LNCAP (cell line): ENCODE data around the gene PIK3CA.

Experiments used
- TF ChIP-seq, protein P1 (sequence below): fragments of 450-650 bp; IDR thresholded peaks from 2 replicates; pipeline ENCODE4 v1.5.1; 2017; ENCODE audit warnings: mild to moderate bottlenecking

Gene PIK3CA

DNA sequence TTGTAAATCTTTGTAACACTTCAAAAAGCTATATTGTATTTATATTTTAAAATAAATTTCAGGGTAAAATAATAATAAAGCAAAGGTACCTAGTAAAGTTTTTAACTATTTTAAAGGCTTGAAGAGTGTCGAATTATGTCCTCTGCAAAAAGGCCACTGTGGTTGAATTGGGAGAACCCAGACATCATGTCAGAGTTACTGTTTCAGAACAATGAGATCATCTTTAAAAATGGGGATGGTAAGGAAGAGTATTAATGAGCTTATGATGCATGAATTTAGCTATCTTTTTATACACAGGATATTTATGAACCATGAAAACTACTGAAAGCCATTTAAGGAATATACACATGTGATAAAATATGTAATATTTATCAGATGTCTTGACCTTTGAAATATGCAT, 76.4 kb downstream of the PIK3CA start:
- TF ChIP-seq, protein P1, sequence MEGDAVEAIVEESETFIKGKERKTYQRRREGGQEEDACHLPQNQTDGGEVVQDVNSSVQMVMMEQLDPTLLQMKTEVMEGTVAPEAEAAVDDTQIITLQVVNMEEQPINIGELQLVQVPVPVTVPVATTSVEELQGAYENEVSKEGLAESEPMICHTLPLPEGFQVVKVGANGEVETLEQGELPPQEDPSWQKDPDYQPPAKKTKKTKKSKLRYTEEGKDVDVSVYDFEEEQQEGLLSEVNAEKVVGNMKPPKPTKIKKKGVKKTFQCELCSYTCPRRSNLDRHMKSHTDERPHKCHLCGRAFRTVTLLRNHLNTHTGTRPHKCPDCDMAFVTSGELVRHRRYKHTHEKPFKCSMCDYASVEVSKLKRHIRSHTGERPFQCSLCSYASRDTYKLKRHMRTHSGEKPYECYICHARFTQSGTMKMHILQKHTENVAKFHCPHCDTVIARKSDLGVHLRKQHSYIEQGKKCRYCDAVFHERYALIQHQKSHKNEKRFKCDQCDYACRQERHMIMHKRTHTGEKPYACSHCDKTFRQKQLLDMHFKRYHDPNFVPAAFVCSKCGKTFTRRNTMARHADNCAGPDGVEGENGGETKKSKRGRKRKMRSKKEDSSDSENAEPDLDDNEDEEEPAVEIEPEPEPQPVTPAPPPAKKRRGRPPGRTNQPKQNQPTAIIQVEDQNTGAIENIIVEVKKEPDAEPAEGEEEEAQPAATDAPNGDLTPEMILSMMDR, result no peak

DNA sequence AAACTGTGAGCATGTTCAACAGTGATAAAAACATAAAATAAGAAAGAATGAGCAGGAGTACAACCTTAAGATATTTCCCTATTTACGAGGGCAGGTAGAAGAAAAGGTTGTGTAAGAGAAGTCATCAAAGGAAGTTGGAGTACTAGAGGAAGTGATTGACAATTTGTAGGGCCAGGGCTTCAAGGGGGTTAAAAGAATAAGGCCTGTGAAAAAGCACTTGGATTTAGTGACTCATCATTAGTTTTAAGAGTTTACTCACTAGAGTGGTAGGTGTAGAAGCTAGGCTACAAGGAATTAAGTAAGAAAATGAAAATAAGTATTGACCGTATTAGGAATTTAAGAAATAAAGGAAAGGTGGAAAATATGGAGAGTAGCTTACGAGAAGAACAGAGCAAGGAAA, 79.2 kb downstream of the PIK3CA start:
- TF ChIP-seq, protein P1, result no peak

DNA sequence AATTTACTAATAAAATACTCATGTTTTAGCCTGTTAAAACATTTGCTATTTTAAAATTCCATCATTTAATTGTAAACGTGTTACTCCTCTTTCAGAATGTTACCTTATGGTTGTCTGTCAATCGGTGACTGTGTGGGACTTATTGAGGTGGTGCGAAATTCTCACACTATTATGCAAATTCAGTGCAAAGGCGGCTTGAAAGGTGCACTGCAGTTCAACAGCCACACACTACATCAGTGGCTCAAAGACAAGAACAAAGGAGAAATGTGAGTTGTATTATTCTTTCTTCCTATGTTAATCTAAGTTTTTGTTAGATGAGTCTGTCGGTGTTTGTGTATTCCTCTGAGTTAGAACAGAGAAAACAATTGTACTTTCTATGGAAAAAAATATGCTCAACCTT, 81.0 kb downstream of the PIK3CA start:
- TF ChIP-seq, protein P1, result no peak

DNA sequence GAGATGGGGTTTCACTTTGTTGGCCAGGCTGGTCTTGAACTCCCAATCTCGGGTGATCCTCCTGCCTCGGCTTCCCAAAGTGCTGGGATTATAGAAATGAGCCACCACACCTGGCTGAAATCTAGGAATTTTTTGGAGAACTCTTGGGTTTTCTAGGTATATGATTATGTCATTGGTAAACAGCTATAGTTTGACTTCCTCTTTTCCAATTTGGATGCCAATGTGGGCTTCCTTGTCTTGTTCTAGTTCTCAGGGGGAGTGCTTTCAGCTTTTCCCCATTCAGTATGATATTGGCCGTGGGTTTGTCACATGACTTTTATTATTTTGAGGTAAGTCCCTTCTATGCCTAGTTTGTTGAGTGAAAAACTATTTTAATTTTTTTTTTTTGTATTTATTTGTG, 84.9 kb downstream of the PIK3CA start:
- TF ChIP-seq, protein P1, result no peak

DNA sequence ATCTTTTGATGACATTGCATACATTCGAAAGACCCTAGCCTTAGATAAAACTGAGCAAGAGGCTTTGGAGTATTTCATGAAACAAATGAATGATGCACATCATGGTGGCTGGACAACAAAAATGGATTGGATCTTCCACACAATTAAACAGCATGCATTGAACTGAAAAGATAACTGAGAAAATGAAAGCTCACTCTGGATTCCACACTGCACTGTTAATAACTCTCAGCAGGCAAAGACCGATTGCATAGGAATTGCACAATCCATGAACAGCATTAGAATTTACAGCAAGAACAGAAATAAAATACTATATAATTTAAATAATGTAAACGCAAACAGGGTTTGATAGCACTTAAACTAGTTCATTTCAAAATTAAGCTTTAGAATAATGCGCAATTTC, 86.0 kb downstream of the PIK3CA start:
- TF ChIP-seq, protein P1, result no peak

DNA sequence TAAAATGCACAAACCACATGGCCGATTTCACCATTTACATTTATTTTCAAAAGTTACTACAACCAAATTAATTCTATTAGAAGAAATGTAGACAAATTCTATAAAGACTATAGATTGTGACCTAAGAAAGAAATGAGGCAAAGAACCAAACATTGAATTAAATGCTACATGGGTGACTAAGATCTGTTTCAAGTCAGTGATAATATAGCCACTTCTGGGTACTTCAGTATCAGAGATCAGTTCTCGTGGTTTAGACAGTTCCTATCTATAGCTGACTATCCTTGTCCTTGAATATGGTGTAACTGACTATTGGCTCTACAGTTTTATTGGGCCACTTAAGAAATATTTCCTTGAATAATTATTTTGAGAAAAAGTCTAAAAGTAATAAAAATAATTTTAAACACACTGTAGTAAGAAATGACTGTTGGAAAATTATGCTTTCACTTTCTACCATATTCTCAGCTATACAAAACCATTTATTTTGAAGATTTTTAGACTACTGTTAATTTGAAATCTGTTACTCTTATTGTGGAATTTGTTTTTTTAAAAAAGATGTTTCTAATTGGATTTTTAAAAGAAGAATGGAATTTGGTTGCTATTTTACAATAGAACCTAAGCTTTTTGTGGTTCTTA, 88.6 kb downstream of the PIK3CA start:
- TF ChIP-seq, protein P1, result no peak

DNA sequence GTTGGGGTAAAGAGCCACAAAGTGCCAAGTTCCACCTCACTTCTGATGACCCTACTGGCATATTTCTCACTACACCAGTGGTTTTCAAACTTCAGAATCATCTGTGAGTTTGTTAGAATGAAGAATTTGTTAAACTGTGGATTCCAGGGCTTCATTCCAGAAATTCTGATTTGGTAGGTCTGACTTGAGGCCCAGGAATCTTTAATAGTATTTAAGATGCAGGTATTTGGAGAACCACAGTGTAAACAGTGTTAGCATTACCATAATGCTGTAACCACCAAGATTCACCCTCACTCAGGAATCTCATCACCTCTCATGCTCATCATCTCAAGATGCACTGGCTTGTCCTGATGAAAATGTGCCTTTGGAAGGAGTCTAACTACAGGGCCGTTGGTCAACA, 96.7 kb downstream of the PIK3CA start:
- TF ChIP-seq, protein P1, result no peak
